ENCODE results near the gene DTNA. TPM values are rescaled to one million over a fixed set of nuclear protein-coding genes. Genes with fewer than 3 reads are reported as not detected.

DTNA gene
- total and polyA plus RNA-seq, 2 of the 8 experiments (the other 6 are each of a cell fraction or from before 2014, with no cell fraction given), result 30.2 to 32.7 TPM

GRCh38 chr18:34786162-34786741, 76.2 kb downstream of the DTNA start:
- Histone ChIP-seq H3K18ac (ENCODE audit: extremely low read depth, low read length) (no peak overlapping the region), H2BK20ac (ENCODE audit: low read length) (no peak overlapping the region), H4K5ac (ENCODE audit: insufficient read length, low read depth, low read length) (no peak overlapping the region), H3K79me2 (ENCODE audit: control insufficient read depth in 1 of 2, insufficient read depth in 2 of 2, low read length in 2 of 2) (no peaks in the 10 kb centered on the region), H3K4me2 (ENCODE audit: insufficient read depth in 1 of 2, low read depth in 2 of 2, low read length in 2 of 2) (no peak overlapping the region), H3K14ac (ENCODE audit: insufficient read length) (no peak overlapping the region), H3K9ac (replicated peaks in 1 of 4; ENCODE audit: extremely low read depth in 1 of 4, low read depth in 3 of 4, low read length in 3 of 4) (no peak overlapping the region), H2AFZ (ENCODE audit: low read length) (no peak overlapping the region), H2BK5ac (ENCODE audit: low read depth, low read length) (no peak overlapping the region), H4K8ac (ENCODE audit: extremely low read depth, insufficient read depth, low read length) (no peak overlapping the region), H2BK120ac (replicated peaks; ENCODE audit: low read depth, low read length) (no peak overlapping the region), H3K56ac (replicated peaks; ENCODE audit: insufficient read length, low read depth, low read length) (no peak overlapping the region), H3K4ac (replicated peaks; ENCODE audit: insufficient read length, low read depth, low read length) (no peak overlapping the region), H2BK12ac (ENCODE audit: low read depth, low read length) (no peak overlapping the region), H3K27me3 (replicated peaks in 1 of 4; ENCODE audit: control insufficient read depth in 3 of 4, extremely low read depth in 1 of 4, insufficient read depth in 3 of 4, low read length in 3 of 4) (no peaks in the 10 kb centered on the region), H3K4me3 (ENCODE audit: extremely low read depth in 1 of 4, insufficient read depth in 2 of 4, low read depth in 3 of 4, low read length in 4 of 4) (no peak overlapping the region), H3K27ac (ENCODE audit: low read depth, low read length) (no peak overlapping the region), H3K23me2 (ENCODE audit: low read depth, low read length) (no peaks in the 10 kb centered on the region), H3K9me3 (ENCODE audit: insufficient read depth in 2 of 2, low read depth in 1 of 2, low read length in 1 of 2) (no peaks in the 10 kb centered on the region), H3K79me1 (ENCODE audit: low read depth, low read length) (no peaks in the 10 kb centered on the region), H3K23ac (ENCODE audit: insufficient read length) (no peak overlapping the region), H3K4me1 (replicated peaks in 1 of 4; ENCODE audit: control insufficient read depth in 3 of 4, insufficient read depth in 4 of 4, low read length in 3 of 4) (no peaks in the 10 kb centered on the region; a peak in 1 of 7 replicates), H3K36me3 (ENCODE audit: control insufficient read depth in 2 of 4, insufficient read depth in 4 of 4, low read length in 3 of 4) (no peaks in the 10 kb centered on the region), H4K91ac (replicated peaks; ENCODE audit: insufficient read length, low read length) (no peak overlapping the region), H2AK5ac (ENCODE audit: low read depth, low read length) (no peak overlapping the region), H2BK15ac (ENCODE audit: low read length) (no peak overlapping the region), H4K20me1 (replicated peaks in 1 of 2; ENCODE audit: control insufficient read depth in 1 of 2, insufficient read depth in 2 of 2, low read length in 2 of 2) (no peaks in the 10 kb centered on the region)
- CTCF ChIA-PET (ENCODE audit: partially characterized antibody), result interaction anchor here (0.8 to 9.2 kb wide), 11 partner anchors 15 to 663 kb away, joined by 3 to 75 read pairs (median 4); no protein-coding TSS in a partner anchor
- FAIRE-seq (no peak), DNase-seq (ENCODE audit: low read depth in 1 of 2, low spot score in 2 of 2) (no peak)
- 84% methylated on average over 6 of the region's 6 CpGs; no CpG with 5 or more reads in 1 of the 2 experiments for WGBS, 2 experiments (ENCODE audit: extremely low coverage in 1 of 2, insufficient coverage in 1 of 2, insufficient read length in 1 of 2, insufficient replicate concordance in 2 of 2, low coverage in 1 of 2, low lambda C conversion rate in 2 of 2, missing lambda C conversion rate in 1 of 2)
- POLR2A ChIA-PET (ENCODE audit: partially characterized antibody), result no interaction called here
